Heart left ventricle (tissue), 16 donors: ENCODE results near the gene SUPT3H. TPM values are rescaled to one million over a fixed set of nuclear protein-coding genes. Genes with fewer than 3 reads are reported as not detected.

Experiments
- ATAC-seq, 4 donors: fragments of 200-7000 bp; cut with Tn5 transposase; one replicate each; pipeline ENCODE4 v1.9.1; 2020 to 2022; ENCODE audit warnings: moderate library complexity in 4 of 4, mild to moderate bottlenecking in 3 of 4, moderate number of reproducible peaks in 1 of 4
- DNase-seq, 5 donors: peaks; one replicate each; pipeline ENCODE4 v3.0.0-alpha.2; 2020
- H3K27ac ChIP-seq, 12 donors: fragments of 200-600 bp; sonication (generic) in 4 of 12; one replicate each; pipeline versions ENCODE4 v1.5.0 to v1.8.0; 2016 to 2022; ENCODE audit warnings: mild to moderate bottlenecking in 2 of 12
- H3K27me3 ChIP-seq, 9 donors: fragments of 200-600 bp; sonication (generic) in 2 of 9; one replicate each; pipeline versions ENCODE4 v1.5.1 to v1.8.0; 2016 to 2022; ENCODE audit warnings: mild to moderate bottlenecking in 3 of 9
- H3K36me3 ChIP-seq, 9 donors: fragments of 200-600 bp; sonication (generic) in 2 of 9; one replicate each; pipeline versions ENCODE4 v1.5.0 to v1.8.0; 2018 to 2022; ENCODE audit warnings: mild to moderate bottlenecking in 2 of 9
- H3K4me1 ChIP-seq, 12 donors: fragments of 200-600 bp; sonication (generic) in 4 of 12; one replicate each; pipeline versions ENCODE4 v1.5.0 to v1.8.0; 2016 to 2022; ENCODE audit warnings: mild to moderate bottlenecking in 3 of 12
- H3K4me3 ChIP-seq, 12 donors: fragments of 200-600 bp; sonication (generic) in 4 of 12; one replicate each; pipeline versions ENCODE4 v1.5.0 to v1.8.0; 2017 to 2022; ENCODE audit warnings: mild to moderate bottlenecking in 9 of 12, moderate library complexity in 4 of 12
- H3K9me3 ChIP-seq, 12 donors: fragments of 200-600 bp; sonication (generic) in 4 of 12; one replicate each; pipeline versions ENCODE4 v1.5.0 to v1.8.0; 2016 to 2022; ENCODE audit warnings: mild to moderate bottlenecking in 1 of 12
- CTCF ChIP-seq, 12 donors: fragments of 200-600 bp; sonication (generic) in 4 of 12; IDR thresholded peaks; one replicate each; pipeline versions ENCODE4 v1.5.0 to v1.8.0; 2018 to 2022; ENCODE audit warnings: antibody characterized with exemption in 12 of 12, mild to moderate bottlenecking in 5 of 12
- POLR2A ChIP-seq, 2 donors: fragments of 450-650 bp; IDR thresholded peaks; one replicate each; pipeline ENCODE4 v1.6.1; 2017; ENCODE audit warnings: antibody characterized with exemption in 2 of 2, mild to moderate bottlenecking in 2 of 2, moderate library complexity in 2 of 2
- WGBS, 4 donors: extraction: QIAGEN DNeasy Blood & Tissue Kit in 2 of 4; methylation state at CpG; one replicate each; pipeline versions ENCODE4 v1.1.5 to v1.1.7; 2013 to 2018; 5-methylcytosine and 5-hydroxymethylcytosine counted together
- intact Hi-C, 10 donors: fragments of 100-400 bp; cut with DNase I; formaldehyde crosslinking; loops; one replicate each; pipeline versions ENCODE4 v1.11.1 to v1.14.2; 2022
- long read RNA-seq, 3 donors: library from polyadenylated mRNA; unstranded; transcript quantifications; one replicate each; pipeline ENCODE4 v2.0.0, GENCODE V29; 2020 to 2021
- polyA plus RNA-seq, 2 donors: library from polyadenylated mRNA; stranded (reverse); fragments of 200-250 nt; gene quantifications; one replicate each; pipeline ENCODE4 v1.2.3, GENCODE V29; 2013
- total RNA-seq, 9 donors: library from RNA; depleted of rRNA in 2 of 9; stranded (reverse); fragments of >200 nt in 2 of 9; fragmentation: NEBNext Ultra II Directional in 3 of 9; extraction: Animal tissue kit (Norgen Biotek cat#: 25700) in 3 of 9; gene quantifications; one replicate each; pipeline versions ENCODE4 v1.1.0 to v1.2.4, GENCODE V29; 2016 to 2023
- donor health status: ischemic (EF 13 %, LVEDD 7.1; RV severe dilation, severe dysfunction).
- donor health status: healthy with polysubstance abuse.
- donor health status: DM: no; HTN: yes; CAD: no.
- donor health status: DM: no; HTN: no; CAD: no.
- donor health status: ischemic (EF 25% LVEDD 6.9; RV normal size, moderate dysfunction).
- donor health status: ischemic (EF 25% LVEDD 5.7; RV mildly dilated, moderate dysfunction).
- donor health status: healthy.
- donor health status: DM: yes; HTN: yes; CAD: no.
- donor health status: ischemic (EF 35%, LVEDD 5.7; RV mildly dilated, moderate dysfunction).
- donor health status: nonischemic (EF 11% LVEDD 7.7; RV severe dilation, severe dysfunction).
- donor health status: DM: yes; HTN: yes; CAD: no.
- donor health status: PGD.
- donor health status: ischemic (EF 29% LVEDD 5.4; RV normal size, mild dysfunction).
- donor health status: nonischemic (EF 23%, LVEDD 6.1; RV moderate dilation, normal function).

The SUPT3H gene
- total RNA-seq (1 to 10 TPM; 1.5 to 8.1 (median 4.1) TPM), polyA plus RNA-seq (1 to 10 TPM; 4.1 to 5.6 TPM)
- long read RNA-seq, donor 1, partial matches to known transcripts, result 1 of 2 reads
- long read RNA-seq, donor 1, other reads (novel, unspliced or antisense), result 1 of 2 reads
- long read RNA-seq, donor 2, partial matches to known transcripts, result 1 of 1 reads
- long read RNA-seq, donor 2, other reads (novel, unspliced or antisense), result 0 of 1 reads
- long read RNA-seq, donor 3, partial matches to known transcripts, result 1 of 3 reads
- long read RNA-seq, donor 3, other reads (novel, unspliced or antisense), result 2 of 3 reads

- TF ChIP-seq CTCF (IDR thresholded peaks at IDR 0.05) (peak in 8 of 12 donors; percentile 7 to 49 (median 22)), POLR2A (IDR thresholded peaks at IDR 0.05) (peak in 1 of 2 donors; percentile 67)
- intact Hi-C loops, result loop anchor here in 2 of 10 donors (5.0 kb wide), 1 partner anchor 45 kb away; no protein-coding TSS in a partner anchor
- 0 to 1% (median 0%) methylated on average over 51 to 75 of the region's 75 CpGs for WGBS, 4 donors
- no peaks in the 10 kb centered on the region for H3K36me3 ChIP-seq
- H3K4me1 ChIP-seq, result peaks cover 0 to 23% (median 13%) of the 10 kb centered on the region in 12 donors
- H3K27me3 ChIP-seq, result no peaks in the 10 kb centered on the region
- H3K9me3 ChIP-seq, result no peaks in the 10 kb centered on the region
- peak within 1 kb of the TSS; percentile 70 to 94 (median 82) for H3K4me3 ChIP-seq
- H3K27ac ChIP-seq, result peak within 1 kb of the TSS; percentile 88 to 99 (median 96)
- peak; percentile 96 to 98 (median 97) for ATAC-seq
- peak; percentile 91 to 97 (median 94) for DNase-seq
Measured at GRCh38 chr6:45377554-45378333, at the start of gene SUPT3H. TSS of gene SUPT3H (minus strand) at chr6:45377934.

GRCh38 chr6:45426251-45426650 lies 48.5 kb upstream of the SUPT3H start:
- DNase-seq (no peak), ATAC-seq (no peak)
- WGBS, 4 donors, result 77 to 83% (median 80%) methylated on average over 4 of the region's 4 CpGs
- Histone ChIP-seq H3K4me3 (no peak overlapping the region), H3K27me3 (peaks cover 0 to 26% (median 5%) of the 10 kb centered on the region in 9 donors), H3K4me1 (peaks cover 0 to 27% (median 12%) of the 10 kb centered on the region in 12 donors), H3K36me3 (no peaks in the 10 kb centered on the region), H3K27ac (peak overlapping the region in 1 of 12 donors; percentile 6), H3K9me3 (no peaks in the 10 kb centered on the region)
- intact Hi-C loops, result loop anchor here in 4 of 10 donors (10.0 kb wide), 1 partner anchor 289 kb away; no protein-coding TSS in a partner anchor
- no peak for TF ChIP-seq POLR2A (IDR thresholded peaks at IDR 0.05)
- TF ChIP-seq CTCF (IDR thresholded peaks at IDR 0.05), result no peak

- Histone ChIP-seq H3K9me3 (no peaks in the 10 kb centered on the region), H3K4me1 (peaks cover 2 to 45% (median 21%) of the 10 kb centered on the region in 12 donors), H3K27me3 (peaks cover 2 to 43% (median 22%) of the 10 kb centered on the region in 9 donors), H3K36me3 (no peaks in the 10 kb centered on the region), H3K27ac (peak overlapping the region in 6 of 12 donors; percentile 28 to 82 (median 65)), H3K4me3 (peak overlapping the region in 8 of 12 donors; percentile 60 to 81 (median 72))
- 61 to 75% (median 68%) methylated on average over 6 of the region's 6 CpGs for WGBS, 4 donors
- intact Hi-C loops, result loop anchor here in 8 of 10 donors (5.0 to 10.0 kb wide), 4 partner anchors 47 to 767 kb away; partner anchors contain the start of gene SUPT3H (in 2 of the 8)
- TF ChIP-seq POLR2A (IDR thresholded peaks at IDR 0.05), result no peak
- TF ChIP-seq CTCF (IDR thresholded peaks at IDR 0.05), result no peak
- DNase-seq, result no peak
- no peak for ATAC-seq
Measured at GRCh38 chr6:45424451-45424861, 46.7 kb upstream of the SUPT3H start.
